Chondrocyte (in vitro differentiated cells): ENCODE measurements around the gene PARN. TPM values are rescaled to one million over a fixed set of nuclear protein-coding genes. Genes with fewer than 3 reads are reported as not detected.
A peak's percentile ranks its signal among the peaks of the same experiment; 100 is the strongest.

ENCODE experiments used
- DNase-seq: peaks from one replicate; pipeline ENCODE4 v3.0.0; 2021; ENCODE audit warnings: mixed read lengths, low spot score
- H3K27ac Mint-ChIP-seq: one replicate; pipeline ENCODE4 v1.8.0; 2021; ENCODE audit warnings: mild to moderate bottlenecking, moderate library complexity, mixed read lengths; ENCODE audit not compliant: unreplicated experiment
- H3K27me3 Mint-ChIP-seq: 2 replicates; pipeline ENCODE4 v1.8.0; 2021; ENCODE audit warnings: low read depth, mixed read lengths
- H3K36me3 Mint-ChIP-seq: 2 replicates; pipeline ENCODE4 v1.8.0; 2021; ENCODE audit warnings: low read depth, mixed read lengths
- H3K4me1 Mint-ChIP-seq: 2 replicates; pipeline ENCODE4 v1.8.0; 2021; ENCODE audit warnings: low read depth, mild to moderate bottlenecking, mixed read lengths
- H3K4me3 Mint-ChIP-seq: one replicate; pipeline ENCODE4 v1.8.0; 2021; ENCODE audit warnings: mild to moderate bottlenecking, moderate library complexity, mixed read lengths; ENCODE audit not compliant: unreplicated experiment
- H3K9me3 Mint-ChIP-seq: 2 replicates; pipeline ENCODE4 v1.8.0; 2021; ENCODE audit warnings: low read depth, mixed read lengths
- CTCF ChIP-seq: fragments of 200-600 bp; sonication (generic); IDR thresholded peaks from 2 replicates; pipeline ENCODE4 v1.5.0; 2021; ENCODE audit warnings: antibody characterized with exemption, mild to moderate bottlenecking, moderate library complexity
- total RNA-seq: library from RNA; stranded (reverse); gene quantifications from 3 replicates; pipeline ENCODE4 v1.2.1, GENCODE V29; 2021

The PARN gene
- total RNA-seq, 1 donor from 2014 or later: 24.1 TPM

DNA sequence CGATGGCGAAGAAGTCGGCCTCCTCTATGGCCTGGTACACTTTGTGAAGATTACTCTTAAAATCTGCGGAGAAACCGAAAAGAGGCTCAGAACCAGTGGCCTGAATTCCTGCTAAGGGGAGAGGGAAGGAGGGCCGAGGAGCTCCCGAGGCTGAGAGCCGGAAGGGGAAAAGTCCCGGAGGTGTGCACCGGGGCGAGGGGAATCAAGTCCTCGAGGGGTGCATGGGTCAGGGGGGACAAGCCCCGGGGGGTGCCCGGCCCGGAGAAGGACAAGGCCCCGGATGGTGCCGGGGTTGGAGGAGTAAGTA, 495 bp downstream of the PARN start:
- H3K27me3 Mint-ChIP-seq: no peaks in the 10 kb centered on the region
- H3K27ac Mint-ChIP-seq: peak overlapping the region; percentile 93
- no peak for DNase-seq
- H3K36me3 Mint-ChIP-seq: peaks cover 11% of the 10 kb centered on the region
- peaks cover 4% of the 10 kb centered on the region for H3K9me3 Mint-ChIP-seq
- peak overlapping the region; percentile 87 for H3K4me3 Mint-ChIP-seq
- no peak for TF ChIP-seq CTCF
- peaks cover 30% of the 10 kb centered on the region for H3K4me1 Mint-ChIP-seq

DNA sequence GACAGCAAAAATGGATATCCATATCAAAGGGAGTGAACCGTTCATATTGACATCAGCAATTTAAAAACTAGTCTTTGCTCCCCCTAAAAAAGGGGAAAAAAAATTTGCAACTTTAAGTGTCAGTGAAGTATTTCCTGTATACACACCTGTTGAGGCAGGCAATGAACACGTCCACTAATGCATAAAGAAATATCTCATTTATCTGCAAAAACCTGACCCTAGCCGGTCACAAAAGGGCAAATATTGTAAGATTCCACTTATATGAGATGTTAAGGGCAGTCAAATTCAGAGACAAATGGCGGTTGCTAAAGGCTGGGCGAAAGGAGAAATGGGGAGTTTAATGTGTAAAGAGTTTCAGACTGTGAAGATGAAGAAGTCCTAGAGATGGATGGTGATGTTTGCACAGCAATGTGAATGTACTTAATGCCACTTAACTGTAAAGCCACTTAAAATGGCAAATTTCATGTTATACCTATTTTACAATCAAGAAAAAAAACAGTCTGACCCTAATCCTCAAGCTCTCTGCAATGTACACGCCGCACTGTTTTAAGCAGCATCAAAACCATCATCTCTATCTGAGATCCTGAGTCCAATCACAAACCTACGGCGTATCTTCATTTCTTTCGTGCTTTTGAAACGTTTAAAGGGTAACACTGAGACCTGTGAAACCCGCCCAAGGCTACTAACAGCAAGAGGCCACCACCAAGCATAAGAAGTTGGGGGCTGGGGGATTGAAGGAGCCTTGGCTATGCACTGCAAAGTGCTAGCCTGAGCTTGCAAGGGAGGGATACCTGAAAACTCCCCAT, 1.1 kb downstream of the PARN start:
- no peak for DNase-seq
- peak overlapping the region; percentile 93 for H3K27ac Mint-ChIP-seq
- H3K27me3 Mint-ChIP-seq: no peaks in the 10 kb centered on the region
- peaks cover 4% of the 10 kb centered on the region for H3K9me3 Mint-ChIP-seq
- peaks cover 24% of the 10 kb centered on the region for H3K4me1 Mint-ChIP-seq
- TF ChIP-seq CTCF: no peak
- H3K4me3 Mint-ChIP-seq: peak overlapping the region; percentile 87
- peaks cover 11% of the 10 kb centered on the region for H3K36me3 Mint-ChIP-seq

- H3K4me1 Mint-ChIP-seq: peaks cover 17% of the 10 kb centered on the region
- peaks cover 18% of the 10 kb centered on the region for H3K36me3 Mint-ChIP-seq
- no peaks in the 10 kb centered on the region for H3K27me3 Mint-ChIP-seq
- peaks cover 4% of the 10 kb centered on the region for H3K9me3 Mint-ChIP-seq
- no peak overlapping the region for H3K27ac Mint-ChIP-seq
- no peak overlapping the region for H3K4me3 Mint-ChIP-seq
- DNase-seq: no peak
- TF ChIP-seq CTCF: no peak
Measured at GRCh38 chr16:14627078-14627477, 3.0 kb downstream of the PARN start.

- no peak for TF ChIP-seq CTCF
- H3K36me3 Mint-ChIP-seq: peaks cover 32% of the 10 kb centered on the region
- DNase-seq: no peak
- no peak overlapping the region for H3K27ac Mint-ChIP-seq
- H3K4me1 Mint-ChIP-seq: no peaks in the 10 kb centered on the region
- no peaks in the 10 kb centered on the region for H3K27me3 Mint-ChIP-seq
- H3K9me3 Mint-ChIP-seq: no peaks in the 10 kb centered on the region
- H3K4me3 Mint-ChIP-seq: no peak overlapping the region
Measured at GRCh38 chr16:14618566-14618965, 11.5 kb downstream of the PARN start.

- Mint-ChIP-seq H3K27ac (no peak overlapping the region), H3K36me3 (peaks cover 26% of the 10 kb centered on the region), H3K9me3 (no peaks in the 10 kb centered on the region), H3K4me3 (no peak overlapping the region), H3K4me1 (no peaks in the 10 kb centered on the region), H3K27me3 (no peaks in the 10 kb centered on the region)
- no peak for DNase-seq
- TF ChIP-seq CTCF: no peak
Measured at GRCh38 chr16:14616280-14616679, 13.8 kb downstream of the PARN start.
